GM10847 (cell line): ENCODE results near the gene ZNF292.

Source experiments
- POLR2A ChIP-seq: IDR thresholded peaks from 2 replicates; pipeline ENCODE4 v1.6.1; 2011; ENCODE audit not compliant: insufficient read length; ENCODE audit errors: extremely low read depth

ZNF292 gene

DNA sequence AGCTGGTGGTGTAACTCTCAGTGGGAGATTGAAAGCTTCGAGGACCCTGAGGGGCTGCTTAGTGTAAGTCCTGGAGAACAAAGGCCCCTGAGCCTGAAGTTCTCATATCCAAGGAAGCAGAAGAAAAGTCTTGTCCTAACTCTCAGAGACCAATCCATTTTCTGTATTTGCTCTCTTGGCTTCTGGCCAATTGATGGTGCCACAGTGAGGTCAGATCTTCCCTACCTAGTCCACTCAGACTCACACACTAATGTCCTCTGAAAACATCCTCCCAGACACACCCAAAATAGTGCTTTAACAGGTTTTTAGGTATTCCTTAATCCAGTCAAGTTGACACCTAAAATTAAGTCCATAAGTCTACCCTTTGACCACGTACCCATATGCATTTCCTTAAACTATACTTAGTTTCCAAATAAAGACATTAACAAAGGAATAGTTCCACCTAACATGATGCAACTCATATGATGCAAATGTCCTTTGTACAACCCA, 29.4 kb downstream of the ZNF292 start:
- no peak for TF ChIP-seq POLR2A

DNA sequence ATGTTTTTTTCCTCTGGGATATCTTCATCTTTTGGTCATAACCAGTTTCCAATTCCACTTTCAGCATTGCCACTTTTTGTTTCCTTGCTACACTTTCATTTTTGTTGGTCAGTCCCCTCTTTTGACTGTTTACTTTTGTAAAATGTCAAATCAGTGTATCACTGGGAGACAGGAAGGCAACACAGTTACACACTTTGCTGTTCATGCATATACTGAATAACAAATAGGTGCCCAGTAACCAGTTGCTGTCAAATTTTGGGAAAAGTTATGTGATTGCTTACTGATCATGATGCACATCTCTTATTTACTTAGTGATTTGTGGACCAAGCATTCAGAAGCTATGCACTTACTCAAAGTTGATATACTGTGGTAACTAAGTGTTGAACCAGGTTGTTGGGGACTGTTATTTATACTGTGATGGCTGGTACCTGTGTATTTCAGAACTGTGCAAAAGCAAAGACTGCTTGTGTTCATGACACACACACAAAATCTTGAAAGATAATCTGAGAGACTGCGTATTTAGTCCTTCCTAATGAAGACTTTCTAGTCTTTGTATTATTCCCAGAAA, 41.0 kb downstream of the ZNF292 start:
- no peak for TF ChIP-seq POLR2A

DNA sequence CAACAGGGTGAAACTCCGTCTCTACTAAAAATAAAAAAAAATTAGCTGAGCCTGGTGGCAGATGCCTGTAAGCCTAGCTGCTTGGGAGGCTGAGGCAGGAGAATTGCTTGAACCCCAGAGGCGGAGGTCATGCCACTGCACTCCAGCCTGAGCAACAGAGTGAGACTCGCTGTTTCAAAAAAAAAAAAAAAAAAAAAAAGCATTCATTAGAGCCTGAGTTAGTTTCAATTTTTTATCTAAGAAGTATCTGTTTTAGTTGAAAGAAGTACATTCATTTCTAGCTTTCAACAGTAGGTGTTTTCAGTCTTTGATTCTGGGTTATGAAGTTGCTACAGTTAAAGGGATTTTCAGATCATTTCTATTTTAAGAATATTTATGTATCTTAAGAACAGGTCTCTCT, 42.2 kb downstream of the ZNF292 start:
- TF ChIP-seq POLR2A, result no peak

DNA sequence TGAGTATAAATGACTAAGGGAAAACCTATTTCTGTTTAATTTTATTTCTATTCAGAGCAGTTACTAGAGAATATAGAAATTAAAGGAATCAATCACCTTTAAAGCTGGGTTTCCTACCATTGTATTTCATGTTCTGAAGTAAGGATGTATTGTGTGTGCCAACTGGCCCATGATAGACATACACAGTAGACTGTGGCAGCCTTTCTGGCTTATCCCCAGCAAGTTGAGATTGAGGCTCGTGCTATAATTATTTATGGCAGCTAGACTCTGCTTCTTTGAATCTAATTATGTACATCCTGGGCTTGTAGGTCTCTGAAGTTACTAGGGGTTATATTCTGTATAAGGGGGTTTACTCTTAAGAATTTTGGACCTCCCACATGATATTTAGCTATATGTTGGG, 44.4 kb downstream of the ZNF292 start:
- TF ChIP-seq POLR2A, result no peak

DNA sequence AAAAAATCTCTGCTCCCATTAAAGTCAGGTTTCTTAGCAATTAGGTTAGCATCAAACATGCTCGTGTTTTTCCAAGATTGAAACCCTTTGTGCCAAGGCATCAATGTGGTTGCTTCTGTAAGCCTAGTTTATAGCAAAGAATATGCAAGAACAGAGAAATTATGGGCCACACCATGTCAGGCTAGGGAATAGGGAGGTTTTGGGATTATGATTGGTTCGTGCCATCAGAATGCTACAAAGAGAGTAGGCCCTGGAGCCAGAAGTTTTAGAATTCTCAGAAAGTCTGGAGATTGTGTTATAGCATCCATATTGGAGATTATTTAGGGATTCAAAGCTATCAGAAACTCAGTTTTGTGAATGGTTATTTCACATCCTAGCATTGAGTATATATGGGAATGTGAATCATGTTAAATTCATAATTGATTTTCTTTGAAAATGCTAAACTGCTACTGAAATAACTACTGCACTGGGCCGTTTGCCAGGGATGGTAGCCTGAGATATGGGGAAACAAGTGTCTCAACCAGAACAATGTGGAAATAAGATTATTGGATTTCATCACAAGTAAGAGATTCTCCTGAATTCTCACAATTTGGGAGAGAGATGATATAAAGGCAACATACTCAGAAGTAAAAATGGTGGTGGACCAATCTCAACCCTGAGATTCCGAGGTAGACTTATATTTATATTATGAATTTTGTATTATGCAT, 45.3 kb downstream of the ZNF292 start:
- no peak for TF ChIP-seq POLR2A

DNA sequence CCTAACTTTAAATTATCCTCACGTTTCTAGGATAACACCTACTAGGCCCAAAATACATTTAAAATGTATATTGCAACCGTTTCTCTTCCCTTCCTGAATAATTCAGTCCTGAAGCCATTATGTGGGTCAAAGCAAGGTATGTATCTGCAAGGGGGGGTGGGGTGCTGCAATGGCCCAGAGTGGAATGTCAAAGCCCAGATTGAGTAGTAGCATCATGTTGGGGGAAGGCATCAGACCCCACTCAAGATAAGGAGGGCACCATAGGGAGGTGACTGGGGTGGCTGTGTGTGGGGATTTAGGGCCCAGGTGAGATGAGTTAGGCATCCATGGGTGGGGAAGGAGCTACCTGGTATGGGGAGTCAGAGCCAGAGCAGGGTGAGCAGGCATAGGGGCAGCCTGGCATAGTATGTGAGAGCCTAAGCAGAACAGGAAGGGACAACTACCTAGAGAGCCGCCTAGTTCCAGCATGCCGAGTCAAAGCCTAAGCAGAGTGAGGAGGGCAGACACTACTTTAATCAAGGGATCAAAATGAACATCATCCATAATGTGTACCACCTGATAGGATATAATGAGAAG, 48.2 kb downstream of the ZNF292 start:
- TF ChIP-seq POLR2A, result no peak

DNA sequence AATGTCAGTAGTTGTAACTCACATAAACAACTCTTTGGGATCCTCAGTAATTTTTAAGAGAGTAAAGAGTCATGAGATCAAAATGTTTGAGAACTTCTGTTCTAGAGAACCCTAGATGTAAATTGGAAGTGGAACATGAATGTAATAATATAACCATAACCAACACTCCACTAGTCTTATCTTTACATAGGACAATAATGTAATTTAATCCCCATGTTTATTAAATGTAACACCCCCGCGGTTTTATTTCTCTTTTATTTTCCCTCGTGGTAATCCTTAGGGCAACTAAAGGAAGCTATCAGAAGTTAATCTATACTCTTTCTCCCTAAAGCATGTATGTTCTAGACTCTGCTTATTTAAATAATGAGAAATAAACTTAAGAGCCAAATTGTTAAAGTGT, 54.4 kb downstream of the ZNF292 start:
- TF ChIP-seq POLR2A, result no peak

DNA sequence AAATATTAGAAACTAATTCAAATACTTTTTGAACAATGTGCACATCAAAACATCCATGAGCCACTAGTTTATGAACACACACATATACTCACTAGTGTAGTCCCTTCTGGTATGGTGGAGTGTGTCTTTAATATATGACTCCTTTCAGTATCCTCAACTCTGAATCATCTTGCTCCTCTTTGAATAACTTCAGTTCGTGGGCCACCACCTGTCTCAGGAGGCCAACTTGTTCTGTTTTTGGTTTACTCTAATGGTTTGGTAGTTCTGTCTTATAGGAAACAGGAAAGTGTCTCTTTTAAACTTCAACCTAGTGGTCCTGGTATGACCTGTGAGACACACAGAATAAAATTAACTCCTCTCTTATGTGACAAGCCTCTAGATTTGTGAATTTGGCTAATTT, 55.6 kb downstream of the ZNF292 start:
- TF ChIP-seq POLR2A, result no peak

DNA sequence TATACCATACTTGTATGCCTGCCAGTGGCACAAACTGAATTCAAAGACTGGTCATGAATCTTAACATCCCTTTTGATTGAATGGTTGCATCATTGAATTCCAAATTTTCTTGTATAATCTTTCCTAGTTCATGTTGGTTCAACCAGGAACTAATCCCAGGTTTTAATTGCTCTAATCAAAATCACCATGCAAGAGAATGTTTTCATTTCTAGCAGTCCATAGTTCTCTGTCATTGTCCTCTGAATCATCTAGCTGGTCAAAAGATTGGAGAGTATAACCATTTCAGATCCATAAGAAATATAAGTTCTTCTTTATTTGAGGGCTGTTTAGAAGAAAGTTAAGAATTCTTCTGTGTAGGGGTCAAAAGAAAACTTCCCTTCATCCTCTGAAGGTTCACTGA, 57.2 kb downstream of the ZNF292 start:
- TF ChIP-seq POLR2A, result no peak

DNA sequence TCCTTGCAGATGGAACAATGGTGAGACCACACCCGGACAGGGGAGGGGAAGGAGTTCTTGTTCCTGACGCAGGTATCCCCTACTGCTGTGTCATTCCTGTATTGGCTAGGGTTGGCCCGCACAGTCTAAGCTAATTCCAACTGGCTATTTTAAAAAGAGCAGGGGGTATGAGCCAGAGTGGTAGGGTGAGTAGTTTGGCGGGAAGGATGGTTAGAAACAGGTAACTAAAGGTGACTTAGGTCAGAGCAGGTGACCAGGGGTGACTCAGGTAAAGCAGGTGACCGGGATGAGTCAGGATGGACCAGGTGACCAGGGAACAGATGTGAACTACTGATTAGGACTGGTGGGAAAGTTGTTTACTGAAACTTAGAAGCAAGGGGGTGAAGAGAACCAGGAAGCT, 58.0 kb downstream of the ZNF292 start:
- TF ChIP-seq POLR2A, result no peak

DNA sequence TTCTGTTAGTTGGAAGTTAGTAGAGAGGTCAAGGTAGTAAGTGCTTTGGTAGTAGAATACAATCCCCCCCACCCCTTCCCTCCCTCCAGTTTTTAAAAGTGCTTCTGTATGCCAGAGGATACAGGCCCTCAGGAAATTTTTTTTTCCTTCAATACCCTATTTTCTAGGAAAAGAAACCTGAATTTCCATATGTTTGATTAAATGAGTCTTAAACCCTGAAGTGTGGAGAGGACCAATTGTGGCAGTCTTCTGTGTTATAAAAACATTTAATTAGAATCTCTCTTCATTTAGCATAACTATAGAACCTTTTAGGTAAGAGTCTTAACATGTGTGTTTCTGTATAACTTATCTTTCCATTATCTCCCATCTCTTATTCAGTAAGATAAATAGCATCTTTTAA, 59.5 kb downstream of the ZNF292 start:
- TF ChIP-seq POLR2A, result no peak

DNA sequence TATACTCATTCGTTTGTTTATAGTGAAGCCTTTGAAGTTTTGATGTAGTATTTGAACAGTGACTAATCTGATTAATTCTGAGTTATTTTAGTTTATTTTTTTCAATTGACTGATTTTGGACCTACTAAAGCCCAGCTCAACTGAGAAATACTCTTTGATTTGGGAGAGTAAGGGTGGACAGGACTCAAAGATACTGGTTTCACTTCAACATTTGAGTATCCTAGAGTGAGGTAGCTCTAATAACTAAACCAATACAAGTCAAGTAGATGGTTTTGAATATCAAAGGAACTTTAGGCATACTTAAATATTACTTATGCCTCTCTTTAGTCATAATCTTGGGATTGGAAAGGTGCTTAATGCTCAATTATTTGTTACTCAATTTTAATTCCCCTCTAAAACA, 65.6 kb downstream of the ZNF292 start:
- no peak for TF ChIP-seq POLR2A

DNA sequence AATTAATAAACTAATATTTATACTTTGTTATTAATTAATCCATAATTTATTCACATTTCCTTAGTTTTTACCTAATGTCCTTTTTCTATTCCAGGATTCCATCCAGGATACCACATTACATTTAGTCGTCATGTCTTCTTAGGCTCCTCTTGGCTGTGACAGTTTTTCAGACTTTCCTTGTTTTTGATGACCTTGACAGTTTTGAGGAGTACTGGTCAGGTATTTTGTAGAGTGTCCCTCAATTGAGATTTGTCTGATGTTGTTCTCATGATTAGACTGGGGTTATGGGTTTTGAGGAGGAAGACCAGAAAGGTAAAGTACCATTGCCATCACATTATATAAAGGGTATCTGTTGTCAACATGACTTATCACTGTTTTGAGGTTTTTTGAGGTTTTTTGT, 67.3 kb downstream of the ZNF292 start:
- TF ChIP-seq POLR2A, result no peak

DNA sequence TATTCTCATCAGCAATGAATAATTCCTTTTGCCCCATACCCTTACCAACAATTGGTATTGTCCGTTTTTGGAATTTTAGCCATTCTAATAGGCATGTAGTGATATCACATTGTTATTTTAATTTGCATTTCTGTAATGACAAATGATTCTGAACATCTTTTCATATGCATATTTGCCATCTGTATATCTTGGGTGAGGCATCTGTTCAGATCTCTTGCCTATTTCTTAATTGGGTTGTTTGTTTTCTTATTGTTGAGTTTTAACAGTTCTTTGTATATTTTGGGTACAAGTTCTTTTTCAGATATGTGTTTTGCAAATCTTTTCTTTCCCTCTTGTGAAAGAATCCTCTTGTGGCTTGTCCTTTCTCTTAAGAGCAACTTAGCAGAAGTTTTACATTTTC, 69.6 kb downstream of the ZNF292 start:
- TF ChIP-seq POLR2A, result no peak

DNA sequence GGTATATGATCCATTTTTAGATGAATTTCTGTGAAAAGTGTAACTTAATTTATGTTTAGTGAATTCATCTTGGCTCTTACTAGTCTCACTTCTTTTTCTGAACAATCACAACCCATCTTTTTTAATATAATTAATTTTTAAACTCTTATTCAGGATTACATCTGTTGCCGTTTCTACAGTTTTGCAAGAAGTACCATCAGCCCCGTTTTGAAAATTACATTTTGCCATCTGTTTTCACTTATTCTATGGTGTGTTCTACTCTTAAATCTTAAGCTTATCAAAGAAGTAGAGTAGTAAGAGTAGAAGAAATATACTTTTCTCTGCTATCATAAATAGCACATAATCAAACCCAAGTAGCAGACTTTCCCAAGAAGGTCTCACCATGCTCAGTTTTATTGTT, 70.1 kb downstream of the ZNF292 start:
- no peak for TF ChIP-seq POLR2A

DNA sequence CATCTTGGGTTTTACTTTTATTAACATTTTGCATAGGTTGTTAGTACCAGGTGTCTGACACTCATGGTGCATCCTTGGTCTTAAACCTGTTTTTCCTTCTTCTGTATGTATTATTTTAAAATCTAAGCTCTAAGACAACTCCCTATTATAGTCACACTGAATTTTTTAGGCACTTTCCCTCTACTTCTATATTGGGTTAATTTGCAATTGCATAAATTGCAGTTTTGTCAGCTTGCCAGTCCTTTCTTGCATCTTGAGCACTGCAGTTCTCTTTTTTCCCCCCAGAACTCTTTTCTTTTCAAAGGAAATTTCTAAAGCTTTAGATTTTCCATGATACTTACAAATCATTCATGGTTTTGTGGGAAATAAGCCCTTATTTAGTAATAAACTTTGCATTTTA, 70.6 kb downstream of the ZNF292 start:
- no peak for TF ChIP-seq POLR2A

DNA sequence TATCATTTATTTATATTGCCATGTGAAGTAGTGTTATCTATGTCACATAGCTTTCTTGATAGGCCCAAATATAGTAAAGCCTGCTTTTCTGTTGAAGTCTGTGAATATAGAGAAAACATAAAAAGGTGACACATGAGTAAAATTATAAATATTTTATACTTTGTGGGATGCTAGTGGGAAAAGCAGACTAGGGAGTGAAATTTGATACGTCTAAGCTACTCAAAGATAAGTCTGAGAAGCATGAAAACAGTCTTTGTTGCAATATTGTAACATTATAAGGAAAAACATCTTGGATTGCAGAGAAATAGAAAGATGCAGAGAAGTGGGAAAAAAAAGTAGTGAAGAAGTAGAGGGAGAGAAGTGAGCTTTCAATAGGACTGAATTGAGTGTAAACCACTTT, 75.4 kb downstream of the ZNF292 start:
- no peak for TF ChIP-seq POLR2A
